HG02938 (cell line): ENCODE data around the gene OR5B21.
A peak's percentile ranks its signal among the peaks of the same experiment; 100 is the strongest.

Source experiments
- ATAC-seq: cut with Tn5 transposase; IDR thresholded peaks from one replicate; pipeline ENCODE4 v1.9.1; 2021; ENCODE audit warnings: mild to moderate bottlenecking, moderate library complexity; ENCODE audit not compliant: unreplicated experiment

OR5B21 gene

GRCh38 chr11:58508005-58508404, at the start of gene OR5B21:
Gene OR5B21 (minus strand): TSS chr11:58508105. CDS start chr11:58508105, 0 bp downstream.
- no peak for ATAC-seq

GRCh38 chr11:58549644-58550043, 41.7 kb upstream of the OR5B21 start:
- no peak for ATAC-seq

GRCh38 chr11:58546841-58547240, 38.9 kb upstream of the OR5B21 start:
- ATAC-seq = no peak

GRCh38 chr11:58531865-58532341, 24.0 kb upstream of the OR5B21 start:
- ATAC-seq = no peak

- ATAC-seq = no peak
These were observed 22.3 kb upstream of the OR5B21 start for GRCh38 chr11:58530236-58530635.

- ATAC-seq = no peak
These were observed 19.5 kb upstream of the OR5B21 start for GRCh38 chr11:58527429-58527828.

GRCh38 chr11:58526721-58527120, 18.8 kb upstream of the OR5B21 start:
- no peak for ATAC-seq

GRCh38 chr11:58525037-58525614, 17.2 kb upstream of the OR5B21 start:
- ATAC-seq = peak; percentile 90

GRCh38 chr11:58524232-58525036, 16.5 kb upstream of the OR5B21 start:
- ATAC-seq = peak; percentile 39

GRCh38 chr11:58513747-58514367, 6.0 kb upstream of the OR5B21 start:
- peak; percentile 80 for ATAC-seq

GRCh38 chr11:58511636-58512035, 3.7 kb upstream of the OR5B21 start:
- no peak for ATAC-seq

GRCh38 chr11:58509748-58510147, 1.8 kb upstream of the OR5B21 start:
- no peak for ATAC-seq

- ATAC-seq = no peak
These were observed 909 bp upstream of the OR5B21 start for GRCh38 chr11:58508814-58509213.

- no peak for ATAC-seq
These were observed 550 bp downstream of the OR5B21 start for GRCh38 chr11:58507355-58507754.

GRCh38 chr11:58506935-58507334, 970 bp downstream of the OR5B21 start:
- ATAC-seq = no peak

- no peak for ATAC-seq
These were observed 2.1 kb downstream of the OR5B21 start for GRCh38 chr11:58505849-58506248.

GRCh38 chr11:58504232-58504631, 3.7 kb downstream of the OR5B21 start:
- ATAC-seq = no peak

- ATAC-seq = peak; percentile 97
These were observed 4.5 kb downstream of the OR5B21 start for GRCh38 chr11:58503361-58503856.

- no peak for ATAC-seq
These were observed 5.9 kb downstream of the OR5B21 start for GRCh38 chr11:58502004-58502403.

- ATAC-seq = no peak
These were observed 9.4 kb downstream of the OR5B21 start for GRCh38 chr11:58498464-58498863.

- no peak for ATAC-seq
These were observed 10.0 kb downstream of the OR5B21 start for GRCh38 chr11:58497951-58498350.

- no peak for ATAC-seq
These were observed 12.0 kb downstream of the OR5B21 start for GRCh38 chr11:58495906-58496305.
